GM12878 (cell line): ENCODE results near the gene JADE1.

ENCODE experiments used
- ATF2 ChIP-seq: IDR thresholded peaks from 2 replicates; pipeline ENCODE4 v1.6.1; 2012; ENCODE audit warnings: low read length, inconsistent platforms
- CREB1 ChIP-seq: IDR thresholded peaks from 2 replicates; pipeline ENCODE4 v1.6.1; 2012; ENCODE audit warnings: low read depth, mild to moderate bottlenecking, inconsistent platforms
- CTCF ChIP-seq, 3 experiments: IDR thresholded peaks in 2 of 3; conservative IDR thresholded peaks in 1 of 3; 2 replicates each; pipeline ENCODE4 v1.5.1; 2011; ENCODE audit warnings: low read depth in 3 of 3, low read length in 3 of 3, mild to moderate bottlenecking in 3 of 3, control low read depth in 2 of 3, moderate library complexity in 2 of 3, inconsistent platforms in 1 of 3, mixed read lengths in 1 of 3; ENCODE audit not compliant: control insufficient read depth in 2 of 3, insufficient read depth in 1 of 3; ENCODE audit errors: extremely low read depth in 1 of 3
- EGR1 ChIP-seq, 2 experiments: IDR thresholded peaks; 1 replicate in 1 of 2; 2 replicates in 1 of 2; pipeline ENCODE4 v1.6.1; 2011 to 2012; ENCODE audit warnings: low read depth in 2 of 2, low read length in 2 of 2, borderline replicate concordance in 1 of 2, mild to moderate bottlenecking in 1 of 2, moderate library complexity in 1 of 2
- TARDBP ChIP-seq: IDR thresholded peaks from 2 replicates; pipeline ENCODE4 v1.6.1; 2016; ENCODE audit warnings: borderline replicate concordance

- TF ChIP-seq CTCF (IDR thresholded peaks at IDR 0.05 in 2 of 3, conservative IDR thresholded peaks at IDR 0.05 in 1 of 3; ENCODE audit: control insufficient read depth in 2 of 3, extremely low read depth in 1 of 3, insufficient read depth in 1 of 3, low read depth in 3 of 3, low read length in 3 of 3) (no peak), ATF2 (no peak), EGR1 (IDR thresholded peaks at IDR 0.05; ENCODE audit: borderline replicate concordance in 1 of 2, low read depth in 2 of 2, low read length in 2 of 2) (no peak), TARDBP (no peak), CREB1 (no peak)
Observed at GRCh38 chr4:128865132-128865531, 55.6 kb downstream of the JADE1 start.
